BE2C (cell line): Measurements from ENCODE around the gene RPL35.

Experiments used
- DNase-seq: peaks from one replicate; pipeline ENCODE4 v3.0.0-alpha.2; 2020
- H3K27me3 ChIP-seq: fragments of 250-450 bp; sonication (Bioruptor Pico); 2 replicates; pipeline ENCODE4 v1.5.1; 2020; ENCODE audit warnings: mild to moderate bottlenecking
- H3K36me3 ChIP-seq: fragments of 250-450 bp; sonication (Bioruptor Pico); 2 replicates; pipeline ENCODE4 v1.5.1; 2020; ENCODE audit warnings: mild to moderate bottlenecking
- H3K4me1 ChIP-seq: fragments of 250-450 bp; sonication (Bioruptor Pico); 2 replicates; pipeline ENCODE4 v1.5.1; 2020
- H3K4me3 ChIP-seq: 2 replicates; pipeline ENCODE4 v1.5.1; 2011; ENCODE audit warnings: low read depth, low read length
- H3K9me3 ChIP-seq: fragments of 250-450 bp; sonication (Bioruptor Pico); 2 replicates; pipeline ENCODE4 v1.5.1; 2020
- TF ChIP-seq, protein P1 (sequence below): IDR thresholded peaks from 2 replicates; pipeline ENCODE4 v1.5.1; 2012; ENCODE audit warnings: mild to moderate bottlenecking, low read depth, low read length

Gene RPL35

GRCh38 chr9:124863371-124863871 is 1.7 kb upstream of the RPL35 start:
- no peak overlapping the region for H3K4me3 ChIP-seq
- H3K27me3 ChIP-seq: no peaks in the 10 kb centered on the region
- H3K36me3 ChIP-seq: peaks cover 31% of the 10 kb centered on the region
- H3K9me3 ChIP-seq: no peaks in the 10 kb centered on the region
- TF ChIP-seq, protein P1, sequence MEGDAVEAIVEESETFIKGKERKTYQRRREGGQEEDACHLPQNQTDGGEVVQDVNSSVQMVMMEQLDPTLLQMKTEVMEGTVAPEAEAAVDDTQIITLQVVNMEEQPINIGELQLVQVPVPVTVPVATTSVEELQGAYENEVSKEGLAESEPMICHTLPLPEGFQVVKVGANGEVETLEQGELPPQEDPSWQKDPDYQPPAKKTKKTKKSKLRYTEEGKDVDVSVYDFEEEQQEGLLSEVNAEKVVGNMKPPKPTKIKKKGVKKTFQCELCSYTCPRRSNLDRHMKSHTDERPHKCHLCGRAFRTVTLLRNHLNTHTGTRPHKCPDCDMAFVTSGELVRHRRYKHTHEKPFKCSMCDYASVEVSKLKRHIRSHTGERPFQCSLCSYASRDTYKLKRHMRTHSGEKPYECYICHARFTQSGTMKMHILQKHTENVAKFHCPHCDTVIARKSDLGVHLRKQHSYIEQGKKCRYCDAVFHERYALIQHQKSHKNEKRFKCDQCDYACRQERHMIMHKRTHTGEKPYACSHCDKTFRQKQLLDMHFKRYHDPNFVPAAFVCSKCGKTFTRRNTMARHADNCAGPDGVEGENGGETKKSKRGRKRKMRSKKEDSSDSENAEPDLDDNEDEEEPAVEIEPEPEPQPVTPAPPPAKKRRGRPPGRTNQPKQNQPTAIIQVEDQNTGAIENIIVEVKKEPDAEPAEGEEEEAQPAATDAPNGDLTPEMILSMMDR: no peak
- no peaks in the 10 kb centered on the region for H3K4me1 ChIP-seq
- DNase-seq: no peak

DNA sequence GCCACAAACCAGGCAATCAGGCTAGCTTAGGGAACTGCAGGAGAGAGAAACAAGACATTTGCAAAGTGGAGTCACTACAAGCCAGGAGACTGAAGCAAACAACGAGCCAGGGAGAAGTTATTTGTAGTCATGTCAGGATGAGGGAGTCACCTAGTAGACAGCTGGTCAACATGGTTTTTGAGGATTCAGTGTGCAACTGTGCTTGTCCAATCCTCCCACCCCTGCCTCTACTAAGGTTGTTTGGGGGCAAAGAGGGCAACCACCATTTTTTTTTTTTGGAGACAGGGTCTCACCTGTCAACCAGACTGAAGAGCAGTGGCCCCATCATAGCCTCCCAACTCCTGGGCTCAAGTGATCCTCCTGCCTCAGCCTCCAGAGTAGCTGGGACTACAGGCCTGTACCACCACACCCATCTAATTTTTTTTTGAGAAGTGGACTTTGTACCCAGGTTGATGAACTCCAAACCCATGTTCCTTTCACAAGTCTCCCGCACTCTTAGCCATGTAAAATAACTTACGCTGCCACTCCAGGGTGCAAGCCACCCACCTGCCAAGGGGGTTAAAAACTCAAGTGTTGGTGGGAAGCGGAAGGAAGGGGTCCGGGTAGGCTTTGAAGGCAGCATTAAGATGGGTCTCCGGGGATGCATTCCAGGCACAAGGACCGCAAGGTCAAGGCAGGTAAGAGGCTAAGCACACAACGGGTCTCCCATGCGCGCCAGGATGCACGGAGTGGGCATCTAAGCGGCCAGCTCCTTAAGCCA is 995 bp downstream of the RPL35 start:
- Histone ChIP-seq H3K36me3 (peaks cover 49% of the 10 kb centered on the region), H3K4me3 (peak overlapping the region; percentile 93)
- TF ChIP-seq, protein P1: no peak

DNA sequence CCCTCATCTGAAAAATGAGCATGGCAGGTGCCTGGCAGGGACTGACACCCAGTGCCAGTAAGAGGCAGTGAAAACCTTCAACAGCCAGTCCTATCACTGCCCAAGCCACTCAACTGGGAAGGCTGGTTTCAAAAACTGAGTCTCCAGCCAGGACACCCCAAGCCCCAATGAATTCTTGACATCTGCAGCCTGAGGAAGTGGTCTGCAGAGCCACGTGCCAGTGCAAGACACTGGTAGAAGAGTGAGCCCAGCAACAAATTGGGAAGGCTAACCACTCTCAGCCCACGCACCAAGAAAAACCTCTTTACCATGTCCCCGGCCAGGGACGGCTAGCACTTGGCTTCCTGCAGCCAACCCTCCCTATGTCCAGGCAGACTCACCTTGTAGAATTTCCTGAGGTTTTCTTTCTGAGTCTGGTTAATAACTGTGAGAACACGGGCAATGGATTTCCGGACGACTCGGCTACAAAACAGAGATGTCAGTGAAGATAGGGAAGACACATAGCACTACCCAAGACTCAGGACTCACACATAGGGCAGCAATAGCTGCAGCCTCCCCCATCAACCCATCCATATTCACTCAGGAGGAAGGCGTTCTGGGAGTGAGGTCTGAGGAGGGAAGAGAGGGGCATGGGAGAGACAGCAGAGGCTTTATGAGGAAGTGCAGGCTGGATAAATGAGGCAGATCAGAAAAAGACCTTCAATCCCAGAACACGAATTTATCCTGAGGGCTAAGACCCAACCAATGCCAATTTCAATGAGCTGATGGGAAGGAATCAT is 1.8 kb downstream of the RPL35 start:
- no peak for DNase-seq
- TF ChIP-seq, protein P1: no peak
- no peaks in the 10 kb centered on the region for H3K4me1 ChIP-seq
- H3K4me3 ChIP-seq: peak overlapping the region; percentile 93
- H3K27me3 ChIP-seq: no peaks in the 10 kb centered on the region
- peaks cover 49% of the 10 kb centered on the region for H3K36me3 ChIP-seq
- H3K9me3 ChIP-seq: no peaks in the 10 kb centered on the region

More for the DNA sequence above, 995 bp downstream of the RPL35 start:
- no peaks in the 10 kb centered on the region for H3K27me3 ChIP-seq
- no peak for DNase-seq
- H3K9me3 ChIP-seq: no peaks in the 10 kb centered on the region
- H3K4me1 ChIP-seq: no peaks in the 10 kb centered on the region

GRCh38 chr9:124858330-124859046 is 3.3 kb downstream of the RPL35 start:
- no peaks in the 10 kb centered on the region for H3K27me3 ChIP-seq
- TF ChIP-seq, protein P1: no peak
- H3K9me3 ChIP-seq: no peaks in the 10 kb centered on the region
- no peak overlapping the region for H3K4me3 ChIP-seq
- H3K36me3 ChIP-seq: peaks cover 49% of the 10 kb centered on the region
- DNase-seq: no peak
- H3K4me1 ChIP-seq: no peaks in the 10 kb centered on the region

DNA sequence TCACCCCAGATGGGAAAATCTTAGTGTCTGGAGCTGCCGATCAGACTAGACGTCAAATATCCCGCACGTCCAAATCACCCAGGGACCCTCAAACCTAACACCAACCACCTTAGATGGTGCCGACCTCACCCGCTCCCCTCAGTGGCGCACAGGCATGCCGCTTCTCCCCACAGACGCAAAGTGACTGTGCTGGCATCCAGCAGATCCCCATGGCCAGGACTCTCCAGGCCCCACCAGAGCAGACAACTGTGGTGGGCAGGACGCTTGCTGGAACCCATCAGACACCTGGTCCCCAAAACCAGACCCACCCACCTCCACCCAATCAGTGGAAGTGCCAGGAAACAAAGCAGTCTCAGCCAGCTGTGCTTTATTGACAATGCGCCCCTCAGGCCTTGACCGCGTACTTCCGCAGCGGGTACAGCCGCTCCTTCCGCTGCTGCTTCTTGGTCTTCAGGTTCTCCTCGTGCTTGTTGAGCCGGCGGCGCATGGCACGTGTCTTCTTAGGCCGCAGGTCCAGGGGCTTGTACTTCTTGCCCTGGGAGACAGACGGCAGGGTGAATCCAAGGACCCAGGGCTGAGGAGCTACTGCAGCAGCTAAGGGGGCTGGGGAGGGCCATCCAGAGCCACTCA is 4.1 kb downstream of the RPL35 start:
- H3K36me3 ChIP-seq: peaks cover 49% of the 10 kb centered on the region

More for the DNA sequence above, 4.1 kb downstream of the RPL35 start:
- no peaks in the 10 kb centered on the region for H3K9me3 ChIP-seq
- H3K4me3 ChIP-seq: no peak overlapping the region
- TF ChIP-seq, protein P1: no peak
- no peak for DNase-seq
- no peaks in the 10 kb centered on the region; the same call in 1 of the 2 replicates for H3K4me1 ChIP-seq
- H3K27me3 ChIP-seq: no peaks in the 10 kb centered on the region; the same call in 1 of the 2 replicates
